Upper lobe of left lung (tissue), 4 donors: ENCODE data around the gene FAM53A.

Experiments used
- CTCF ChIP-seq, 6 experiments: fragments of 450-650 bp in 4 of 6; fragments of 200-600 bp in 2 of 6; sonication (generic) in 2 of 6; IDR thresholded peaks; one replicate each; pipeline ENCODE4 v1.5.1; 2016 to 2019; ENCODE audit warnings: antibody characterized with exemption in 6 of 6
- EP300 ChIP-seq, 4 donors: sonication (generic); formaldehyde crosslinking; IDR thresholded peaks; one replicate each; pipeline ENCODE4 v1.5.1; 2017; ENCODE audit warnings: antibody characterized with exemption in 4 of 4, control low read depth in 2 of 4
- POLR2AphosphoS5 ChIP-seq, 2 donors: sonication (generic); formaldehyde crosslinking; IDR thresholded peaks; one replicate each; pipeline ENCODE4 v1.5.1; 2017; ENCODE audit warnings: antibody characterized with exemption in 2 of 2

GRCh38 chr4:1659104-1660043, 24.7 kb downstream of the FAM53A start:
- TF ChIP-seq CTCF (IDR thresholded peaks at IDR 0.05) (no peak), POLR2AphosphoS5 (IDR thresholded peaks at IDR 0.05) (no peak), EP300 (IDR thresholded peaks at IDR 0.05) (no peak)
